ENCODE results near the gene PRR30. TPM values are rescaled to one million over a fixed set of nuclear protein-coding genes. Genes with fewer than 3 reads are reported as not detected.
A peak's percentile ranks its signal among the peaks of the same experiment; 100 is the strongest.
"Not testable (repeated sequence)": the region's sequence is repeated elsewhere in the genome, so short reads cannot be mapped to it uniquely, and the experiment has no call there.

Gene PRR30
- total RNA-seq, 1 donor from 2014 or later: not detected

GRCh38 chr2:27128668-27129571 is 10.3 kb downstream of the PRR30 start:
- no peak for ATAC-seq

- no peak for ATAC-seq
These were observed 11.1 kb downstream of the PRR30 start for GRCh38 chr2:27127883-27128667.

GRCh38 chr2:27126252-27126710 is 12.9 kb downstream of the PRR30 start:
- ATAC-seq: no peak

- no peak for ATAC-seq
These were observed 14.1 kb downstream of the PRR30 start for GRCh38 chr2:27125104-27125503.

- peak; percentile 44 for ATAC-seq
These were observed 15.7 kb downstream of the PRR30 start, which contains the start of gene ABHD1 for GRCh38 chr2:27123302-27124150. Gene ABHD1 (plus strand): TSS chr2:27123815. CDS start chr2:27123949, 134 bp downstream.

GRCh38 chr2:27122791-27123190 is 16.4 kb downstream of the PRR30 start:
- ATAC-seq: no peak

GRCh38 chr2:27121906-27122305 is 17.3 kb downstream of the PRR30 start:
- ATAC-seq: no peak

GRCh38 chr2:27119330-27119670 is 19.9 kb downstream of the PRR30 start:
- ATAC-seq: not testable (repeated sequence)

- no peak for ATAC-seq
These were observed 20.5 kb downstream of the PRR30 start, which contains the start of gene CGREF1 for GRCh38 chr2:27118525-27119329. Gene CGREF1 (minus strand): TSS chr2:27119128. CDS start chr2:27104366, 14,762 bp downstream.

- no peak for ATAC-seq
These were observed 21.1 kb downstream of the PRR30 start for GRCh38 chr2:27117995-27118524.

GRCh38 chr2:27115519-27115918 is 23.7 kb downstream of the PRR30 start:
- no peak for ATAC-seq

GRCh38 chr2:27111392-27112078 is 27.7 kb downstream of the PRR30 start:
- ATAC-seq: not testable (repeated sequence)

- not testable (repeated sequence) for ATAC-seq
These were observed 28.4 kb downstream of the PRR30 start for GRCh38 chr2:27110603-27111352.

GRCh38 chr2:27109083-27109482 is 30.1 kb downstream of the PRR30 start:
- no peak for ATAC-seq

- ATAC-seq: no peak
These were observed 31.0 kb downstream of the PRR30 start for GRCh38 chr2:27108221-27108620.

- ATAC-seq: no peak
These were observed 33.2 kb downstream of the PRR30 start for GRCh38 chr2:27105981-27106380.

GRCh38 chr2:27102329-27102728 is 36.9 kb downstream of the PRR30 start:
- no peak for ATAC-seq

- no peak for ATAC-seq
These were observed 39.2 kb downstream of the PRR30 start for GRCh38 chr2:27100036-27100435.

GRCh38 chr2:27099334-27099955 is 39.8 kb downstream of the PRR30 start:
- no peak for ATAC-seq

Measured in esophagus mucosa (tissue), 1 donor.